CD8-positive, alpha-beta memory T cell (primary cell): ENCODE measurements around the gene USP28. TPM values are rescaled to one million over a fixed set of nuclear protein-coding genes. Genes with fewer than 3 reads are reported as not detected.
A peak's percentile ranks its signal among the peaks of the same experiment; 100 is the strongest.

Source experiments
- CTCF ChIA-PET: fragments of 350-600 bp; sonication (Branson Sonifier 250); formaldehyde crosslinking; loops from one replicate; lab custom pipeline; 2021; ENCODE audit warnings: antibody characterized with exemption; lab: Charles Lee
- POLR2A ChIA-PET: fragments of 350-600 bp; sonication (Branson Sonifier 250); formaldehyde crosslinking; loops from one replicate; lab custom pipeline; 2021; ENCODE audit warnings: antibody characterized with exemption; lab: Charles Lee
- DNase-seq, 5 donors: peaks; one replicate each; pipeline versions ENCODE4 v3.0.0 to v3.0.0-alpha.2; 2020 to 2022; ENCODE audit warnings: mixed read lengths in 1 of 5
- H3K27ac ChIP-seq: one replicate; pipeline ENCODE4 v1.7.0; 2013; ENCODE audit warnings: low read depth, mild to moderate bottlenecking, low read length, moderate library complexity
- H3K27me3 ChIP-seq: 2 replicates; pipeline ENCODE4 v1.7.0; 2013; ENCODE audit warnings: low read length, mild to moderate bottlenecking; ENCODE audit not compliant: insufficient read depth, poor library complexity, severe bottlenecking
- H3K36me3 ChIP-seq: 2 replicates; pipeline ENCODE4 v1.7.0; 2013; ENCODE audit warnings: mild to moderate bottlenecking, low read length, moderate library complexity; ENCODE audit not compliant: insufficient read depth
- H3K4me1 ChIP-seq: 2 replicates; pipeline ENCODE4 v1.7.0; 2013; ENCODE audit warnings: mild to moderate bottlenecking, low read length, moderate library complexity; ENCODE audit not compliant: insufficient read depth
- H3K4me3 ChIP-seq: 2 replicates; pipeline ENCODE4 v1.7.0; 2013; ENCODE audit warnings: mild to moderate bottlenecking, low read length
- H3K9me3 ChIP-seq: 2 replicates; pipeline ENCODE4 v1.7.0; 2013; ENCODE audit warnings: mild to moderate bottlenecking, low read length
- H3K27ac Mint-ChIP-seq, 8 donors: one replicate each; pipeline ENCODE4 v1.8.0; 2020 to 2021; ENCODE audit warnings: mixed read lengths in 8 of 8, mild to moderate bottlenecking in 6 of 8, inconsistent platforms in 3 of 8, moderate library complexity in 3 of 8
- H3K27me3 Mint-ChIP-seq, 2 donors: one replicate each; pipeline ENCODE4 v1.8.0; 2020 to 2021; ENCODE audit warnings: mixed read lengths in 2 of 2, mild to moderate bottlenecking in 1 of 2, moderate library complexity in 1 of 2
- H3K36me3 Mint-ChIP-seq, 3 donors: one replicate each; pipeline ENCODE4 v1.8.0; 2020 to 2021; ENCODE audit warnings: mixed read lengths in 3 of 3, inconsistent platforms in 1 of 3, mild to moderate bottlenecking in 1 of 3
- H3K4me1 Mint-ChIP-seq, 3 donors: one replicate each; pipeline ENCODE4 v1.8.0; 2020 to 2021; ENCODE audit warnings: mixed read lengths in 3 of 3, inconsistent platforms in 1 of 3, mild to moderate bottlenecking in 1 of 3
- H3K4me3 Mint-ChIP-seq, 7 donors: one replicate each; pipeline ENCODE4 v1.8.0; 2020 to 2021; ENCODE audit warnings: mixed read lengths in 7 of 7, mild to moderate bottlenecking in 6 of 7, moderate library complexity in 4 of 7, inconsistent platforms in 2 of 7
- H3K9me3 Mint-ChIP-seq, 5 donors: one replicate each; pipeline ENCODE4 v1.8.0; 2020 to 2022; ENCODE audit warnings: mixed read lengths in 5 of 5, mild to moderate bottlenecking in 3 of 5, moderate library complexity in 2 of 5, inconsistent platforms in 1 of 5
- polyA plus RNA-seq: library from polyadenylated mRNA; unstranded; fragments of 300-500 nt; fragmentation: Illumina TruSeq; gene quantifications from one replicate; pipeline ENCODE4 v1.2.3, GENCODE V29; 2021
- total RNA-seq, 2 experiments: library from RNA; stranded (reverse); gene quantifications; one replicate each; pipeline ENCODE4 v1.2.3, GENCODE V29; 2021

The USP28 gene
- total and polyA plus RNA-seq, 3 experiments from 2014 or later, result 18.7 to 63.1 (median 21.4) TPM

GRCh38 chr11:113829751-113830150 lies 45.6 kb downstream of the USP28 start:
- CTCF ChIA-PET, result no interaction called here
- Histone ChIP-seq H3K4me1 (no peaks in the 10 kb centered on the region), H3K36me3 (peaks cover 3% of the 10 kb centered on the region), H3K9me3 (no peaks in the 10 kb centered on the region), H3K4me3 (no peak overlapping the region), H3K27ac (no peak overlapping the region), H3K27me3 (no peaks in the 10 kb centered on the region)
- Mint-ChIP-seq H3K27ac (peak overlapping the region in 2 of 8 donors; percentile 43 to 61), H3K36me3 (peaks cover 11 to 70% (median 35%) of the 10 kb centered on the region in 3 donors), H3K4me1 (peaks cover 0 to 5% (median 2%) of the 10 kb centered on the region in 3 donors), H3K4me3 (no peak overlapping the region), H3K9me3 (no peaks in the 10 kb centered on the region), H3K27me3 (no peaks in the 10 kb centered on the region)
- DNase-seq, result no peak
- POLR2A ChIA-PET, result no interaction called here

- Mint-ChIP-seq H3K27me3 (no peaks in the 10 kb centered on the region), H3K9me3 (no peaks in the 10 kb centered on the region), H3K36me3 (peaks cover 15 to 68% (median 39%) of the 10 kb centered on the region in 3 donors), H3K4me1 (peaks cover 0 to 5% (median 2%) of the 10 kb centered on the region in 3 donors), H3K27ac (peak overlapping the region in 1 of 8 donors; percentile 38), H3K4me3 (no peak overlapping the region)
- no peak overlapping the region for H3K4me3 ChIP-seq
- no peak overlapping the region for H3K27ac ChIP-seq
- no peaks in the 10 kb centered on the region for H3K9me3 ChIP-seq
- ChIA-PET POLR2A (no interaction called here), CTCF (interaction anchor here (1.5 kb wide), 1 partner anchor 13 kb away, joined by 3 read pairs; no protein-coding TSS in a partner anchor)
- no peaks in the 10 kb centered on the region for H3K27me3 ChIP-seq
- no peaks in the 10 kb centered on the region for H3K4me1 ChIP-seq
- no peak for DNase-seq
- peaks cover 3% of the 10 kb centered on the region for H3K36me3 ChIP-seq
Measured at GRCh38 chr11:113828191-113828590, 47.2 kb downstream of the USP28 start.

- CTCF ChIA-PET, result interaction anchor here (1.5 kb wide), 1 partner anchor 12 kb away, joined by 3 read pairs; no protein-coding TSS in a partner anchor
- H3K27ac Mint-ChIP-seq, result peak overlapping the region in 1 of 8 donors; percentile 64
- Histone ChIP-seq H3K27me3 (no peaks in the 10 kb centered on the region), H3K4me3 (no peak overlapping the region), H3K27ac (no peak overlapping the region), H3K36me3 (peaks cover 9% of the 10 kb centered on the region), H3K9me3 (no peaks in the 10 kb centered on the region), H3K4me1 (no peaks in the 10 kb centered on the region)
- H3K4me3 Mint-ChIP-seq, result no peak overlapping the region
- no peaks in the 10 kb centered on the region for H3K27me3 Mint-ChIP-seq
- no peaks in the 10 kb centered on the region for H3K9me3 Mint-ChIP-seq
- POLR2A ChIA-PET, result no interaction called here
- H3K36me3 Mint-ChIP-seq, result peaks cover 19 to 71% (median 40%) of the 10 kb centered on the region in 3 donors
- no peak for DNase-seq
- H3K4me1 Mint-ChIP-seq, result peaks cover 0 to 5% (median 2%) of the 10 kb centered on the region in 3 donors
Measured at GRCh38 chr11:113827477-113827876, 47.9 kb downstream of the USP28 start.

- ChIA-PET CTCF (no interaction called here), POLR2A (no interaction called here)
- no peaks in the 10 kb centered on the region for H3K4me1 ChIP-seq
- peaks cover 0 to 3% (median 0%) of the 10 kb centered on the region in 3 donors for H3K4me1 Mint-ChIP-seq
- no peaks in the 10 kb centered on the region for H3K27me3 Mint-ChIP-seq
- no peak overlapping the region for H3K4me3 Mint-ChIP-seq
- peaks cover 16 to 65% (median 21%) of the 10 kb centered on the region in 3 donors for H3K36me3 Mint-ChIP-seq
- H3K27me3 ChIP-seq, result no peaks in the 10 kb centered on the region
- H3K27ac ChIP-seq, result no peak overlapping the region
- H3K36me3 ChIP-seq, result peaks cover 15% of the 10 kb centered on the region
- H3K4me3 ChIP-seq, result no peak overlapping the region
- no peak for DNase-seq
- H3K9me3 ChIP-seq, result no peaks in the 10 kb centered on the region
- no peak overlapping the region for H3K27ac Mint-ChIP-seq
- no peaks in the 10 kb centered on the region for H3K9me3 Mint-ChIP-seq
Measured at GRCh38 chr11:113818426-113818825, 56.9 kb downstream of the USP28 start.

GRCh38 chr11:113817626-113818025 lies 57.7 kb downstream of the USP28 start:
- Mint-ChIP-seq H3K9me3 (no peaks in the 10 kb centered on the region), H3K27me3 (no peaks in the 10 kb centered on the region), H3K36me3 (peaks cover 12 to 67% (median 18%) of the 10 kb centered on the region in 3 donors), H3K27ac (peak overlapping the region in 2 of 8 donors; percentile 45 to 66), H3K4me3 (no peak overlapping the region), H3K4me1 (peaks cover 0 to 3% (median 0%) of the 10 kb centered on the region in 3 donors)
- Histone ChIP-seq H3K4me1 (no peaks in the 10 kb centered on the region), H3K27ac (no peak overlapping the region), H3K9me3 (no peaks in the 10 kb centered on the region), H3K27me3 (no peaks in the 10 kb centered on the region), H3K36me3 (peaks cover 9% of the 10 kb centered on the region), H3K4me3 (no peak overlapping the region)
- POLR2A ChIA-PET, result no interaction called here
- no peak for DNase-seq
- CTCF ChIA-PET, result no interaction called here

GRCh38 chr11:113817162-113817561 lies 58.2 kb downstream of the USP28 start:
- Mint-ChIP-seq H3K27ac (peak overlapping the region in 1 of 8 donors; percentile 66), H3K27me3 (no peaks in the 10 kb centered on the region), H3K4me1 (peaks cover 0 to 3% (median 0%) of the 10 kb centered on the region in 3 donors), H3K36me3 (peaks cover 12 to 68% (median 17%) of the 10 kb centered on the region in 3 donors), H3K9me3 (no peaks in the 10 kb centered on the region), H3K4me3 (no peak overlapping the region)
- Histone ChIP-seq H3K27me3 (no peaks in the 10 kb centered on the region), H3K4me3 (no peak overlapping the region), H3K4me1 (no peaks in the 10 kb centered on the region), H3K27ac (no peak overlapping the region), H3K36me3 (peaks cover 9% of the 10 kb centered on the region), H3K9me3 (no peaks in the 10 kb centered on the region)
- ChIA-PET POLR2A (no interaction called here), CTCF (no interaction called here)
- no peak for DNase-seq

GRCh38 chr11:113814181-113814580 lies 61.2 kb downstream of the USP28 start:
- H3K36me3 ChIP-seq, result no peaks in the 10 kb centered on the region
- H3K4me3 ChIP-seq, result no peak overlapping the region
- no peaks in the 10 kb centered on the region for H3K9me3 ChIP-seq
- no peaks in the 10 kb centered on the region for H3K27me3 Mint-ChIP-seq
- no peak for DNase-seq
- H3K4me1 ChIP-seq, result no peaks in the 10 kb centered on the region
- H3K27ac Mint-ChIP-seq, result peak overlapping the region in 2 of 8 donors; percentile 9 to 10
- H3K9me3 Mint-ChIP-seq, result no peaks in the 10 kb centered on the region
- no peak overlapping the region for H3K4me3 Mint-ChIP-seq
- peaks cover 0 to 63% (median 19%) of the 10 kb centered on the region in 3 donors for H3K36me3 Mint-ChIP-seq
- no peaks in the 10 kb centered on the region for H3K27me3 ChIP-seq
- CTCF ChIA-PET, result no interaction called here
- POLR2A ChIA-PET, result no interaction called here
- peaks cover 0 to 3% (median 0%) of the 10 kb centered on the region in 3 donors for H3K4me1 Mint-ChIP-seq
- H3K27ac ChIP-seq, result no peak overlapping the region

GRCh38 chr11:113808931-113809330 lies 66.4 kb downstream of the USP28 start:
- ChIA-PET CTCF (no interaction called here), POLR2A (no interaction called here)
- Mint-ChIP-seq H3K27ac (peak overlapping the region in 1 of 8 donors; percentile 61), H3K9me3 (no peaks in the 10 kb centered on the region), H3K27me3 (no peaks in the 10 kb centered on the region), H3K36me3 (peaks cover 0 to 83% (median 25%) of the 10 kb centered on the region in 3 donors), H3K4me1 (no peaks in the 10 kb centered on the region), H3K4me3 (no peak overlapping the region)
- Histone ChIP-seq H3K4me3 (no peak overlapping the region), H3K36me3 (peaks cover 21% of the 10 kb centered on the region), H3K27me3 (no peaks in the 10 kb centered on the region), H3K4me1 (no peaks in the 10 kb centered on the region), H3K27ac (no peak overlapping the region), H3K9me3 (no peaks in the 10 kb centered on the region)
- DNase-seq, result no peak
